Stimulated activated CD4-positive, alpha-beta T cell treated with anti-CD3 and anti-CD28 coated beads, Interleukin-1b, Interleukin-23, amount 100 ng/mL, for 24 hours (primary cell): ENCODE results near the gene ERICH3.

Source experiments
- DNase-seq, 4 experiments: peaks; one replicate each; pipeline ENCODE4 v3.0.0-alpha.2; 2020; ENCODE audit warnings: low read depth in 4 of 4, low spot score in 1 of 4

ERICH3 gene

DNA sequence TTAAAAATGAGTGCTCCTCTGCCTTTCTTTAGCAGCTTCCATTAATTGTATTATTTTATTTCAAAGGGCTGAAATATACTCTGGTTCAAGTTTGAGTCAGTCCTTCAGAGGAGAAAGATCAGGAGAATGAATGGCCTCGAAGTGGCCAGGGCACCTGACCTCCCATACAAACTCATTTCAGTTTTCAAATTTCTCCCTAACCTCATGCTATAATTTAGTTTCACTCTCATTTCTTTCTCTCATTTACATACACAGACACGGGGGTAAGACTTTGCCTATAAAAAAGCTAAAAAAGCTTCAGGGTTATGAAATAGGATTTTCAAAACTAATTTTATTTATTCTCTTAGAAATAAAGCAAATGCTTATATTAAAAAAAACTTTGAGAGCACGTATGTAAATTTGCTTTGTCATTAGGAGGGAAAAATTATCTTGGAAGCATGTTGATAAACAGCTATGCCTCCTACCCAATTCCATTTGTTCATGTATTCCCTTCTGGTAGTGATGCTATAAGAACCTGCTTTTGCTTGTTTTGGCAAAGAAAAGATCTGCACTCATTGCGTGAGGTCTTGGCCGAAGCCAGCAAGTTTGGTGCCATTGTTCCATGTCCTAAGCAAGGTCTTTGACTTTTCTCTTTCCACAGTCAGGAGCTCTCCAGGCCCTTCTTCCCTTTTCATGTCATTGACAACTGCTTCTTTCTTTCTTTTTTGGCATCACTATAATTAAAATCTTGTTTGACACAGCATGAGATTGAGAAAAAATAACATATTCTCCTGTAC is 80.8 kb downstream of the ERICH3 start:
- no peak for DNase-seq

DNA sequence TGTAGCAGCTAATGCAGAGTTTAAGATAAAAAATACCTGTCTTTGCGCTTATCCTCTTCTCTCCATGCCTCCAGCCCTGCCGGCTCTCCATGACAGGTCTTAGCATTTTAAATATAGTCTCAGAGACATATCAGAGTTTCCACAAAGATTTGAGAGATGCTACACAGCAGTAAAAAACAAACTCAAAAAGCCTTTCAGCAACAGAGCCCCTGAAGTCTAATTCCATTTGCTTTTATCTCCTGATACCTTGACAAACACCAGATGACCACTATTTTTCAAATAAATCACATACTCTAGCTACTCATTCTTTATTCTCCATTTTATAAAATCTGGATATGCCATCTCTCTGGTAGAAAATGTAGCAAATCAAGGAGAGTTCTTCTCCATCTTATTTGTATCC is 81.6 kb downstream of the ERICH3 start:
- no peak for DNase-seq

DNA sequence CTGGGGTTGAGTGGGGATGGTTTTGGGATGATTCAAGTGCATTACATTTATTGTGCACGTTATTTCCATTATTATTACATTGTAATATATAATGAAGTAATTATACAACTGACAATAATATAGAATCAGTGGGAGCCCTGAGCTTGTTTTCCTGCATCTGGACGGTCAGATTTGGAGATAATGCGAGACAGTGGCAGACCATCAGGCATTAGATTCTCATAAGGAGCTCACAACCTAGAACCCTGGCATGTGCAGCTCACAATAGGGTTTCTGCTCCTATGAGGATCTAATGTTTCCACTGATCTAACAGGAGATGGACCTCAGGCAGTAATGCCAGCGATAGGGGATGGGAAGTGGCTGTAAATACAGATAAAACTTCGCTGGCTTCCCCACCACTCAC is 83.3 kb downstream of the ERICH3 start:
- DNase-seq = no peak

DNA sequence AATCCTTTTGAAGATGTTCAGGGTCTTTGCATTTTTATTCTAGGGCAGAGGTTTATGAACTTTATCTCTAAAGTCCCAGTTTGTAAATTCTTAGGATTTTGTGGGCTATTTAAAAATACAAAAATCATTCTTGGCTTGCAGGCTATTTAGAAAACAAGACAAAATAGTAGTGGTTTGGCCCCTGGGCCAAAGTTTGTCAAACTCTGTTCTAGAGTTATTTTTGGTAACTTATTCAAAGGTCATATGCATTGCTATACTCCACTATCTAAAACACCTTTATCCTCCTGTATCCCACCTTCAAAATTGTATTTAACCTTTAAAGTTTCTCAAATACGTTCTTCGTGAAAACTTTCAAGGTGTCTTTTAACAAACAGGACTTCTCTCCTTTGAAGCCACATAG is 85.7 kb downstream of the ERICH3 start:
- DNase-seq = no peak

DNA sequence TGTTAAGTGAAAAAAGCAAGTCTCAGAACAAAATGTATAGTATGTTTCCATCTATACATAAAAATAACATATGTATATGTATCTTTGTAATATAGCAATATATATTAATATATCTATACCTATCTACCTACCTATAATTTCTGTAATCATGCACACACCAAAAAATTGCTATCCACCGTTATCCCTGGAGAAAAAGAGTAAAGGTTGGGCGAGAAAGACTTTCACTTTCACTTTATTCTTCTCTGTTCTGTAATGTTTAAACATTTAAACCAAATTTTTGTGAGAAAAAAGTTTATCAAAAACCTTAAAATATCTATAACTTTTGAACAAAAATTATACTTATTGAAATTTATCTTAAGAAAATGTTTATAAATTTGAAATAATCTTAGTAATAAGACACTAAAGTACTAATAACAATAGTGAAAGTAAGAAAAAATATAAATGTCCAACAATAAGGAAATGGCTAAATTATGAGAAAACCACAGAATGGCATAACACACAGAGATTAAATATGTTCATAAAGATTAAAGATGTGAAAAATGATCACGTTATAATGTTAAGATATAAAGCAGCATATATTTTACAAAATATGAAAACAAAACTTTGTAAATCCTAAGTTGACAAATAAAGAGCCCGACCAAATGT is 87.2 kb downstream of the ERICH3 start:
- no peak for DNase-seq

DNA sequence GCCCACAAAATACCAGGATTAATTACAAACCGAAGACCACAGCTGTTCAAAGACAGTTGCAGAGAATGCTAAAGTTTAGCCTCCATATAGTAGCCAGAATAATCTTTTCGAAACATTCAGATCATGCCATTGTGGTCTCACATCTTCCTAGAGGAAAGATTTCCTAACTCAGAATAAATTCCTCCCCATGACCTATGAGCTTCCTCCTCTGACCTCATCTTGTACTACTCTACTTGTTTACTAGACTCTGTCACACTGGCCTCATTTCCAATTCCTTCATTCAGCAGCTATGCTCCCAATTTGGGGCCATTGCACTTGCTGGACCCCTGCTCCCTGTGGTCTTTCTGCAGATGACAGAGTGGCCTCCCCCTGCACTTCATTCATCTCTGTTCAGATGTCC is 89.4 kb downstream of the ERICH3 start:
- DNase-seq = no peak

DNA sequence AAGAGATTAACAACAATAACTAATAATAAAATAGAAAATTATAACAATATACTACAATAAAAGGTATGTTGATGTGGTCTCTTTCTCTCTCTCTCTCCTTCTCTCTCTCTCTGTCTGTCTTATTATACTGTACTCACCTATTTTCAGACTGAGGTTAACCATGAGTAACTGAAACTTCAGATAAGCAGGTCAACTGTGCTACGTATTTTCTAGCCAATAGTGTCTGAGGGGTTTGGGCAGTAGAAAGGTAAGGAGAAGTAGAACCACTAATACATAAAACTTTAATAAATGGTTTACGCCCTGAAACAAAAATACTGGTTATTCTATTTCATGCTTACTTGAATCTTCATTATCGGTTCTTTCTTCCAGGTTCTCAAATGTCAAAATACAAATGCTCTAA is 90.2 kb downstream of the ERICH3 start:
- no peak for DNase-seq

DNA sequence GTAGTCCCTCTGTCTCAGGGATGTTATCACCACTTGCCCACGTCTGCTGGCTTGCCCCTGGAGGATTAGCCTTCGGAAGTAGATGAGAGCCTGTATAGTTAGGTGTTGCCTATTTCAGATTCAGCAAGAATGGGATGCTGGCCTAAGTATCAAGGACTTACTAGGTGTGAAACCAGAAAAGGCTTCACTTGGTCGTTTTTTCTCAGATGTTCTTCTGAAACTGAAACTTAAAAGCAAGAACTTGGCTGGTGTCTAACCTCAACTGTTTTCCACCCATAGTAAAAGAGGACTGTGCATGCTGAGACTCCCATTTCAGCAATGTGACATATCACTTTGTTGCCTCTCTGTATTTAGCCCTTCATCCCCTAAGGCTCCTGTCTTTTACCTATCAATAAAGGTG is 94.2 kb downstream of the ERICH3 start:
- DNase-seq = no peak

DNA sequence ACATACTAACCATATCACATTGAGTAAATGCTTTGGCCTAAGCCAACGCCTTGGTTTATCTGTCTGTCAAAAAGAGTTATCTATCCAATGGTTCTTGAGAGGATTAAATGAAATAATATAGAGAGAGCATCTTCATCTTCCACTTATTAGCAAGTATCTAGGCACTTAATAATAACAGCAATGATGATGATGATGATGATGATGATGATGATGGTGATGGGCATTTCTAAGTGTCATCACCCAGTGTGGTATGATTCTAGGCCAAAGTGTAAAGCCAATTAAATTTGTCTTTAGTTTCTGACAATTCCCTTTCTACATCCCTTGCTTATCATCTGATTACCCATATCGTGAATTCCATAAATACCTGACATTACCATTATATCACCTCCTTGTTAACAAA is 95.5 kb downstream of the ERICH3 start:
- DNase-seq = no peak

DNA sequence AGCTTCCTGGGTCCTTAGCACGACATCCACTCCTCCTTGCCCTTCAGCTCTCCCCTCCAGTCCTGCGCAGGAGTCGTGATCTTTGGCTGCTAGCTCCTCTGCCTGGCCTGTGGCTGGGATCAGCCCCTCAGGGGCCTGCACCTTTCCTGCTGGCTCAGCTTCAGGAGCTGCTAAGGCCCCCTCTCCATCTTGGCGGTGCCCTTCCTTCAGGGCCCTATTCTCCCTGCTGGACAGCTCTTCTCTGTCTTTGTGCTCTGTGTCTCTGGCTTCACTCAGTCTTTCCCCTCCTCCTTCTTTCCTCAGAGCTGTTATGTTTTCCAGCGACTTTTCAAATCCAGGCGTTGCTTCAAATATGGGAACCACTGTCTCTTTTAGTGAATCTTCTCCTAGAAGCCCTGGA is 101.7 kb downstream of the ERICH3 start:
- DNase-seq = no peak

DNA sequence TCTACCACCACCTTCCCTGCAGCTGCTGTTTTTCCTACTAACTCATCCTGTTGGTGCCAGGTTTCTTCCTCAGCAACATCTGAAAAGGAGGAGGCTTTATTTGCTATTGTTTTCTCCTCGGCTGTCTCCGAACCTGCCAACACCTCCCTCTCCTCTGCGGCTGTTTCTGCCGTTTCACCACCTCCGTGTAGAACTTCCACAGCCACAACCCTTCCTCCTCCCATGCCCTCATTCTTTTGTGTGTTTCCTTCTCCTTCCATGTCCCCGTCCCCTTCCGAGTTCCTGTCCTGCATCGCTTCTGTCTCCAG is 102.1 kb downstream of the ERICH3 start:
- DNase-seq = no peak

DNA sequence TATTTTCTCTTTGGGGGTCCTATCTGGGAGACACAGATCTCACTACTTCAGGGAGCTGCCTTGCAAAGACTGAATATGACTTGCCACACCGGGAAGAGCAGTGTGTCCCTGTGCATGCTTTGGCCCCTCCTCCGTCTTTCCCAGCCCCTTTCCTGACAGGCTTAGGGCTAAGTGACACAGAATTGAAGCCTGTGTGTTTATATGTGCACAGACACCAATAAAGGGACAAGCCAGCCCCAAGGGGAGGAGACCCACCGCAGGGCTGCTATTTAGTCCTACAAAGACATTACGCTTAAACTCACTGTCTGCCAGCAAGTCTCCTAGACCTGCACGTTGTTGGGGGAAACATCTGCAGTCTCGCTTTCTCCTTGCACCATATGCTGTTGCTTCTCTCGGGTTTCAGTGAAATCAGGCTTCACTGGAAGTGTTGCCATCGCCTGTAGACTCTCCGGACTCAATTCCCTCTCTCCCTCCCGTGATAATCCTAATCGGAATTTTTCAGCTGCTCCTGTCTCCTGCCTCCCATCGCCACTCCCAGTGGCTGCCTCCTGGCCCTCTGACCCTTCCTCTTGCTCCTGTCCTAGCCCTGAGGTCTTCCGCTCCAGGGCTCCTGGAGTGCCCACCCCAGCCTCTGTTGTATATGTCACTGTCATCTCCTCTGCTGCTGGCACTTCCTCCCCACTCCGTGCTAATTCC is 102.6 kb downstream of the ERICH3 start:
- DNase-seq = no peak

DNA sequence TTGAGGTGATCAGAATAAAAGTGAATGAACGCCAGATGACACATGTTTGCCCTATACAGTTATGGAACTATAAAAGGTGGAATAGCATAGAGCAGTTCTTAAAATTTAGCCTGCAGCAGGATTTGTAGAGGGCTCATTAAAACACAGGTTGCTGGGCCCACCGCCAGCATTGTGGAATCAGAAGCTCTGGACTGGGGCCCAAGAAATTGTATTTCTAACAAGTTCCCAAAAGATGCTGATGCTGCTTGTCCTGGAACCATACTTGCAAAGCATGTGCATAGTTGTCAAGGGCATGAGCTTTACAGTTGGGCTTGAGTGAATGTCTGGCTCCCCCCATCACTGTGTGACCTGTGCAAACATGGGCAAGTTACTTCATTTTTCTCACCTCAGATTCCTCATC is 123.7 kb downstream of the ERICH3 start:
- no peak for DNase-seq

DNA sequence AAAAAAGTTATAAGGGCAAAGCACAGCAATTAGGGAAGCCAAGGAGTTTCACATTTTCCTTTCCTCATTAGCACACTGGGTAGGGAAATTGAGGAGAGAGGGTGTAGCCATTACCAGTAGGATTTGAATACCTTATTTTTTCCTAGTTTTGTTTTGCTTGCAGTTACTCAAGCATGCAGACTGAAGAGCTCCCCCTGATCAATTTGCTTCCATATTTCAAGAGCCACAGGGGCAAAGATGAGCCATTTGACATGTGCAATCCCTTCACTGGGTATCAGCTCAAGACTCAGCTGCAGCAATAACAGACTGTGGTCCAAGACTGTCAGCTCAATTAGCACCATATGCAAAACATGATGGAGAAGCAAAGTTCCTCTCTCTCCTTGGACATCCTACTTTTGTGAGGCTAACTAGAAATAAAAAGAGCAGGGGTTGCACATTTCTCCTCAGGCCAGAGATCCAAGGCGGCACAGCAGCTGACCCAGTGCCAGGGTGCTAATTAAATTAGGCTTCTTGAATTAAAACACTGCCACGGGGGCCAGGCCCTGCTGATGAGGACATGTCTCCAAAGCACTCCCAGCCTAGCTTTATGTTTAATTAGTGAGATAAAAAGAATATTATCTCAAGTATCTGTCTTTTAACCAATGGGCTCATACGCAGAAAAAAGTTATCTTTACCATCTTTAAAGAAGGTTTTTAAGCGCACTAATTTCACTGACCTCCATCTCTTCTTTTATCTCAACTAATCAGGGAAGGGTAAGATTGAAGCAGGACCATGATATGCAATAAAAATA is 124.4 kb downstream of the ERICH3 start:
- DNase-seq = no peak

DNA sequence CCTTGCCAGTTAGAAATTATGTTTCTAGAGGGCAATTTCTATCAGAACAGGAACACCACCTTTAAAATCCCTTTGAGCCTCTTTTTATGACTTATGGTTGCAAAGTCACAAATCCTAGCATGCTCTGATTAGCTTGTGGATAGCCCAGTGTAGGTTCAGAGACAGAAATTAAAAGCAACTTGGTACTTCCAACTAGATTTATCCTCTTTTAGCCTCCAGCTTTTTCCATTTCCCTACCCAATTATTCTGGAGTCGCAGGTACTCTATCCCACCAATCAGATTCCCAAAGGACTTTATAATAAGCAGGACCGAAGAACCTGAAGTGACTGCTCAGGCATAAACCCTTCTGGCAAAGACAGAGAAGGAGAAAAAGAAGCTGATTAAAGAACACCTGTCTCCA is 127.8 kb downstream of the ERICH3 start:
- no peak for DNase-seq

DNA sequence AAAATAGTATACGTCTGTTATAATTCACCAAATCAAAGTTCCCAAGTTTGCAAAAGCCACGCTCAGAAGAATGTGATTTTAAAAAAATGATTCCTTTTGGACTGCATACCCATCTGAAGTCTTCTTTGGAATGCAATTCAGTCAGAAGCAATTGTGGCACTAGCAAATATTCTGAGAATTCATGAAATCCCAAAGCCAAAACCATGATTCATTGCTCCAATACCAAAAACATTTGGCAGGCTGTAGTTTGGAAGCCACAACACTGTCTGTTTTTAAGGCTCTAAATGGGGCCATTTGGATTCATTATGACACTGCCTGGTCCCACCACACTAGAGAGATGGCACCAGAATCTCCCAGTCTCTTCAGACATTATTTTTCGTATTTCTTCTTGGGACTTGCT is 139.4 kb downstream of the ERICH3 start:
- DNase-seq = no peak

DNA sequence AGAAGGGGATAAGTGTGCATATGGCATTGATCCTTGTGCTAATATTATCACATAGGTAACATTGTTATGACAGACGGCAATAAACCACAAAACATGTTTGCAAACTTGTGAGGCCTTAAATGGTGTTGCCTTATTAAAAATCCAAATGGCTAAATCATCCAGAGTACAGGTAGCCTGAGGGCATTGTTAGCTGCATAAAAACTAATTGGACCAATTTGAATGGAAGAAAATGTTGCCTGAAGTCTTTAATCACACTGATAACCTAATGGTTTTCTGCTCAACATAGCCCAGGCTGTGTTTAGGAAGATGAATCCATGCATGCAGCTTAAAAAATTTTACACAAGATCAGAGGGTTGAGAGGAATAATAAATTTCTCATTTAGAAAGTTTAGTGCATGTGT is 141.8 kb downstream of the ERICH3 start:
- DNase-seq = no peak

DNA sequence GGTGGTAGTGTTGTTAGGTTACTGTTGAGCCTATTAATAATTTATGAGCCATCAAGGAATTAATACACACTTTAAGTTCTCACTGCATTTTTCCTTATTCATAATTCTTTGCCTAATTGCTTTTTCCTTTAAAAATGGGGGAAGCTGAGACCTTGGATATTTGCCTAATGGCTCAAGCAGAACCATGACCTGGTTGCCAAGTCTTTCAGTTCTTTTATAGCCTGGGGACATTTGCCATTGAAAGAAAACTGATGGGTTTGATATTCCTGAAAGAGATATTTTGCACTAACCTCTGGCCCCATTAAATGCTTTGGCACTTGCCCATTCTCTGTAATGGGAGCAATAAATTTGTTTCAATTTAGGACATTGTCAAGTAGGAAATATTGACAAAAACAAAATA is 142.7 kb downstream of the ERICH3 start:
- DNase-seq = no peak

DNA sequence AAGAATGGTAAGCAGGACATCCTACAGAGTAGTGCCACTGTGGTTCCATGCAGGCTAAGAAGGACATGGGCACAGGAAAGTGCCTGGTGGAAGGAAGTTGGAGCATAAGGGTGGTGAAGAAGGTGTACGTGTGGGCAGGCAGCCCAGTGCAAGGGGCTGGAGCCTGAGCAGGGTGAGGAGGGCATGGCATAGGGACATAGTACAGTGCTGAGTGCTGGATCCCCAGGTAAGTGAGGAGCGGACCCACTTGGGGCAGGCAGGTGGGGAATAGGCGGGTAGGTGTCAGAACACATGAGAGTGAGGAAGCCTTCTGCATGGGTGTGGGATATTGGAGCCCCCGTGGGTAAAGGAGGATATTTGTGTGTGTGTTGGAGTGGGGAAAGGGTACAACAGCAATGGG is 145.5 kb downstream of the ERICH3 start:
- no peak for DNase-seq

DNA sequence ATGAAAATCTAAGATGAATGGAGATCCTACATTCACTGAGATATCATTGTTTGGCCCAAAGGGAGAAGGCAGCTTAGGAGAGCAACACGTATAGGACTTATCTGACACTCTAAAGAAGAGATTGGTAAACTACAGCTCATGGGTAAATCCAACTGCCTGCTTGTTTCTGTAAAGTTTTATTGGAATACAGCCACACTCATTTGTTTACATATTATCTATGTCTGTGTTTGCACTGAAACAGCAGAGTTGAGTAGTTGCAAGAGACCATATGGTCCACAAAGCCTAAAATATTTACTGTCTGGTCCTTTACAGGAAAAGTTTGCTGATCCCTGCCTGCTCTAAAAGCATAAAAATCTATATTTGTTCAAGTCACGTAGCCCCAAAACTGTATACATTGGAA is 146.9 kb downstream of the ERICH3 start:
- DNase-seq = no peak

DNA sequence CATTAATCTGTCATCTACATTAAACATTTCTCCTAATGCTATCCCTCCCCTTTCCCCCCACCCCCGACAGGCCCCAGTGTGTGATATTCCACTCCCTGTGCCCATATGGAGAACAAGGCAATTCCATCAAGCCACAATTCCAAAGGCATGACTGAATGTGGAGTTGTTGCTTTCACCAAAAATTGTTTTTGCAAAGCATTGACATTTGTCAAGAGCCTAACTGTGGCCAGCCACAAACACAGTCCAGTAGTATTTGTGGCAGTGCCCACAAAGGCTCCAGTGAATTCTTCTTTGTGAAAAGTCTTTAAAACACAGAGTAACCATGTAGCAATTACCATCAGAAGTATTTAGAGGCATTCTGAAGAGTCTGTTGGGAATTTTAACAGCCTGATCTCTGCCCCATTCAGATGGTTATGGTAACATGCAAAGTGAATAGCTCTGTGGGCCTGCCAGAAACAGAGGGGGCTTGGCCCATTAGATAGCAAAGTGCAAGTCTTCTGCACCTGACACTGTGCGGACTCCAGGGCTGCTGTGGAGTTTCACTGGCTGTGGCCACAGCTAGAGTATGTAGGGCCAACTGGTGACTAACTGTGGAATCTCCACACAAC is 149.6 kb downstream of the ERICH3 start:
- DNase-seq = no peak
